GM23338 (cell line): ENCODE measurements around the gene LRCH2. TPM values are rescaled to one million over a fixed set of nuclear protein-coding genes. Genes with fewer than 3 reads are reported as not detected.

Source experiments
- ATAC-seq: fragments of 200-7000 bp; cut with Tn5 transposase; 3 replicates; pipeline ENCODE4 v1.9.1; 2020
- DNase-seq: peaks from one replicate; pipeline ENCODE4 v3.0.0-alpha.2; 2015; ENCODE audit warnings: low spot score
- H2AFZ ChIP-seq: fragments of 200-600 bp; sonication (generic); 2 replicates; pipeline ENCODE4 v1.8.0; 2016; ENCODE audit warnings: antibody characterized with exemption, mild to moderate bottlenecking, moderate library complexity
- H3F3A ChIP-seq: fragments of 200-600 bp; sonication (generic); replicated peaks from 2 replicates; pipeline ENCODE4 v1.8.0; 2017; ENCODE audit warnings: antibody characterized with exemption, mixed run types, low read depth
- H3K27ac ChIP-seq: fragments of 200-600 bp; sonication (generic); 2 replicates; pipeline ENCODE4 v1.6.1; 2016; ENCODE audit warnings: low read depth
- H3K27me3 ChIP-seq: fragments of 200-600 bp; sonication (generic); 2 replicates; pipeline ENCODE4 v1.8.0; 2016; ENCODE audit warnings: mild to moderate bottlenecking, mixed run types, moderate library complexity; ENCODE audit not compliant: insufficient read depth
- H3K36me3 ChIP-seq: fragments of 200-600 bp; sonication (generic); 2 replicates; pipeline ENCODE4 v1.8.0; 2016; ENCODE audit warnings: mild to moderate bottlenecking; ENCODE audit not compliant: insufficient read depth
- H3K4me1 ChIP-seq: fragments of 200-600 bp; sonication (generic); 2 replicates; pipeline ENCODE4 v1.8.0; 2016; ENCODE audit warnings: mild to moderate bottlenecking, moderate library complexity; ENCODE audit not compliant: insufficient read depth
- H3K4me2 ChIP-seq: fragments of 200-600 bp; sonication (generic); 2 replicates; pipeline ENCODE4 v1.7.1; 2017; ENCODE audit warnings: mixed run types
- H3K4me3 ChIP-seq: fragments of 200-600 bp; sonication (generic); 2 replicates; pipeline ENCODE4 v1.6.1; 2016; ENCODE audit warnings: mixed run types
- H3K79me2 ChIP-seq: fragments of 200-600 bp; sonication (generic); replicated peaks from 2 replicates; pipeline ENCODE4 v1.8.0; 2017; ENCODE audit warnings: mild to moderate bottlenecking; ENCODE audit not compliant: insufficient read depth
- H3K9me2 ChIP-seq: fragments of 200-600 bp; sonication (generic); 2 replicates; pipeline ENCODE4 v1.8.0; 2017; ENCODE audit not compliant: insufficient read depth
- H4K20me1 ChIP-seq: fragments of 200-600 bp; sonication (generic); replicated peaks from 2 replicates; pipeline ENCODE4 v1.8.0; 2017; ENCODE audit warnings: mild to moderate bottlenecking; ENCODE audit not compliant: insufficient read depth
- H3K27ac Mint-ChIP-seq: 2 replicates; pipeline ENCODE4 v1.8.0; 2020; ENCODE audit warnings: inconsistent platforms, mild to moderate bottlenecking, moderate library complexity, mixed read lengths
- H3K27me3 Mint-ChIP-seq: 3 replicates; pipeline ENCODE4 v1.8.0; 2022; ENCODE audit warnings: low read depth, mild to moderate bottlenecking, moderate library complexity, mixed read lengths, inconsistent platforms; ENCODE audit not compliant: insufficient read depth, poor library complexity
- H3K36me3 Mint-ChIP-seq: 3 replicates; pipeline ENCODE4 v1.8.0; 2021; ENCODE audit warnings: low read depth, mild to moderate bottlenecking, inconsistent platforms, moderate library complexity, mixed read lengths
- H3K4me1 Mint-ChIP-seq: 3 replicates; pipeline ENCODE4 v1.8.0; 2020; ENCODE audit warnings: mild to moderate bottlenecking, inconsistent platforms, mixed read lengths
- H3K4me3 Mint-ChIP-seq: 3 replicates; pipeline ENCODE4 v1.8.0; 2021; ENCODE audit warnings: moderate library complexity, mild to moderate bottlenecking, inconsistent platforms, mixed read lengths
- H3K9me3 Mint-ChIP-seq: 3 replicates; pipeline ENCODE4 v1.8.0; 2020; ENCODE audit warnings: moderate library complexity, mild to moderate bottlenecking, inconsistent platforms, mixed read lengths
- EZH2 ChIP-seq: fragments of 200-600 bp; sonication (generic); IDR thresholded peaks from one replicate; pipeline ENCODE4 v1.8.0; 2017; ENCODE audit warnings: antibody characterized with exemption, mild to moderate bottlenecking, low read depth; ENCODE audit not compliant: unreplicated experiment
- EZH2phosphoT487 ChIP-seq: fragments of 200-600 bp; sonication (generic); IDR thresholded peaks from one replicate; pipeline ENCODE4 v1.8.1; 2018; ENCODE audit warnings: antibody characterized with exemption; ENCODE audit not compliant: unreplicated experiment
- NANOG ChIP-seq: IDR thresholded peaks from 2 replicates; pipeline ENCODE4 v1.6.1; 2016; ENCODE audit warnings: antibody characterized with exemption, borderline replicate concordance
- REST ChIP-seq: IDR thresholded peaks from one replicate; pipeline ENCODE4 v1.6.1; 2018; ENCODE audit warnings: antibody characterized with exemption; ENCODE audit not compliant: unreplicated experiment
- ZNF114 ChIP-seq: fragments of 250-450 bp; sonication (Bioruptor Pico); IDR thresholded peaks from 2 replicates; pipeline ENCODE4 v1.5.0; 2020; ENCODE audit warnings: mild to moderate bottlenecking, moderate library complexity
- ZNF462 ChIP-seq: fragments of 250-450 bp; sonication (Bioruptor Pico); IDR thresholded peaks from 2 replicates; pipeline ENCODE4 v1.5.0; 2020; ENCODE audit warnings: mild to moderate bottlenecking, moderate library complexity
- polyA plus RNA-seq: library from polyadenylated mRNA; unstranded; fragments of >200 nt; fragmentation: Nextera tagmentation; extraction: Ambion mirVana; gene quantifications from 2 replicates; pipeline ENCODE4 v1.2.1, GENCODE V29; 2016
- total RNA-seq: library from RNA; depleted of rRNA; stranded (reverse); fragments of >200 nt; shearing (Covaris generic); gene quantifications from 2 replicates; pipeline ENCODE4 v1.2.3, GENCODE V29; 2014

The LRCH2 gene
- total and polyA plus RNA-seq, 2 experiments from 2014 or later: 2.5 to 8.6 TPM

GRCh38 chrX:115067812-115068211 lies 166.1 kb downstream of the LRCH2 start (continued):
- TF ChIP-seq ZNF462 (CRISPR knock-in tag): no peak
- TF ChIP-seq NANOG: no peak
- TF ChIP-seq EZH2phosphoT487: no peak

- Histone ChIP-seq H3K4me3 (no peak overlapping the region), H3K4me2 (no peak overlapping the region), H4K20me1 (no peaks in the 10 kb centered on the region), H3K4me1 (no peaks in the 10 kb centered on the region), H3F3A (no peaks in the 10 kb centered on the region), H3K27me3 (no peaks in the 10 kb centered on the region), H3K9me2 (no peaks in the 10 kb centered on the region), H3K79me2 (no peaks in the 10 kb centered on the region), H3K27ac (no peak overlapping the region), H2AFZ (no peak overlapping the region), H3K36me3 (no peaks in the 10 kb centered on the region)
- H3K9me3 Mint-ChIP-seq: peaks cover 3% of the 10 kb centered on the region; the same call in 1 of the 3 replicates
- H3K4me1 Mint-ChIP-seq: no peaks in the 10 kb centered on the region
- no peak overlapping the region for H3K4me3 Mint-ChIP-seq
- no peak for ATAC-seq
- no peaks in the 10 kb centered on the region for H3K27me3 Mint-ChIP-seq
- peaks cover 2% of the 10 kb centered on the region; the same call in 1 of the 3 replicates for H3K36me3 Mint-ChIP-seq
- no peak for DNase-seq
- H3K27ac Mint-ChIP-seq: no peak overlapping the region
- TF ChIP-seq ZNF462 (CRISPR knock-in tag) (no peak), ZNF114 (CRISPR knock-in tag) (no peak), EZH2 (no peak), REST (no peak)
These were observed 168.6 kb downstream of the LRCH2 start for GRCh38 chrX:115065304-115065703.
